ENCODE data around the gene FXR1. TPM values are rescaled to one million over a fixed set of nuclear protein-coding genes. Genes with fewer than 3 reads are reported as not detected.

The FXR1 gene
- total RNA-seq, 4 donors from 2014 or later: 547 to 578 (median 571) TPM

DNA sequence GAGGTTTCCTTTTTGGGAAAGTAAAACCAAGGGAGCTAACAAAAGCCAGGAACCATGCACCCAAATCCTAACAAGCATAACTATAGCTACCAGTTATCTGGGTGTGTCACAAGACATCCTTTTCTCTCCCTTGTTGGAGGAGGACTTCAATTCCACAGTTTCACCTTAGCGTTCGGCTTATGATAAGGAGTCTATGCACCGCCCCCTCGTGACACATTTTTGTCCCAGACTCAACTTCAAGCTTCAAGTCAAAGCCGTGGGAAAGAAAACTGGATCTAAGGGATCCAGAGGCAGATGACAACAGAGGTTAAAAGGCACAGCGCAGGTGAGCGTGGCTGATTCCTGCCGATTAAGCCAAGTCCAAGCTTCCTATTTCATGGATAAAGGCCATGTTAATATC is 13.9 kb upstream of the FXR1 start:
- intact Hi-C loops (cut with DNase I; ENCODE audit: low total_unique reads): no loop called here
- H3K4me3 ChIP-seq: no peak overlapping the region
- H3K4me1 ChIP-seq: no peaks in the 10 kb centered on the region
- H3K9me3 ChIP-seq: no peaks in the 10 kb centered on the region
- no peak for TF ChIP-seq POLR2A (IDR thresholded peaks at IDR 0.05)
- TF ChIP-seq, protein P1, sequence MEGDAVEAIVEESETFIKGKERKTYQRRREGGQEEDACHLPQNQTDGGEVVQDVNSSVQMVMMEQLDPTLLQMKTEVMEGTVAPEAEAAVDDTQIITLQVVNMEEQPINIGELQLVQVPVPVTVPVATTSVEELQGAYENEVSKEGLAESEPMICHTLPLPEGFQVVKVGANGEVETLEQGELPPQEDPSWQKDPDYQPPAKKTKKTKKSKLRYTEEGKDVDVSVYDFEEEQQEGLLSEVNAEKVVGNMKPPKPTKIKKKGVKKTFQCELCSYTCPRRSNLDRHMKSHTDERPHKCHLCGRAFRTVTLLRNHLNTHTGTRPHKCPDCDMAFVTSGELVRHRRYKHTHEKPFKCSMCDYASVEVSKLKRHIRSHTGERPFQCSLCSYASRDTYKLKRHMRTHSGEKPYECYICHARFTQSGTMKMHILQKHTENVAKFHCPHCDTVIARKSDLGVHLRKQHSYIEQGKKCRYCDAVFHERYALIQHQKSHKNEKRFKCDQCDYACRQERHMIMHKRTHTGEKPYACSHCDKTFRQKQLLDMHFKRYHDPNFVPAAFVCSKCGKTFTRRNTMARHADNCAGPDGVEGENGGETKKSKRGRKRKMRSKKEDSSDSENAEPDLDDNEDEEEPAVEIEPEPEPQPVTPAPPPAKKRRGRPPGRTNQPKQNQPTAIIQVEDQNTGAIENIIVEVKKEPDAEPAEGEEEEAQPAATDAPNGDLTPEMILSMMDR (IDR thresholded peaks at IDR 0.05 in 4 of 5, conservative IDR thresholded peaks at IDR 0.05 in 1 of 5): no peak
- no peaks in the 10 kb centered on the region for H3K36me3 ChIP-seq
- H3K27me3 ChIP-seq: no peaks in the 10 kb centered on the region
- ATAC-seq: no peak
- in situ Hi-C loops (cut with MboI; ENCODE audit: low sequenced_read_pairs in 4 of 4): no loop called here
- H3K27ac ChIP-seq: no peak overlapping the region
- DNase-seq: no peak

- Histone ChIP-seq H3K4me1 (peaks cover 13 to 15% of the 10 kb centered on the region in 2 donors), H3K27ac (no peak overlapping the region), H3K9me3 (no peaks in the 10 kb centered on the region), H3K36me3 (no peaks in the 10 kb centered on the region), H3K4me3 (no peak overlapping the region), H3K27me3 (no peaks in the 10 kb centered on the region)
- DNase-seq (no peak), ATAC-seq (no peak)
- intact Hi-C loops (cut with DNase I; ENCODE audit: low total_unique reads): loop anchor here (5.0 to 10.0 kb wide), 2 partner anchors 102 to 265 kb away; no protein-coding TSS in a partner anchor
- in situ Hi-C loops (cut with MboI; ENCODE audit: low sequenced_read_pairs in 4 of 4): no loop called here
- no peak for TF ChIP-seq POLR2A (IDR thresholded peaks at IDR 0.05)
- TF ChIP-seq, protein P1 (IDR thresholded peaks at IDR 0.05 in 4 of 5, conservative IDR thresholded peaks at IDR 0.05 in 1 of 5): no peak
Observed at GRCh38 chr3:180909369-180910127, 2.9 kb upstream of the FXR1 start.

DNA sequence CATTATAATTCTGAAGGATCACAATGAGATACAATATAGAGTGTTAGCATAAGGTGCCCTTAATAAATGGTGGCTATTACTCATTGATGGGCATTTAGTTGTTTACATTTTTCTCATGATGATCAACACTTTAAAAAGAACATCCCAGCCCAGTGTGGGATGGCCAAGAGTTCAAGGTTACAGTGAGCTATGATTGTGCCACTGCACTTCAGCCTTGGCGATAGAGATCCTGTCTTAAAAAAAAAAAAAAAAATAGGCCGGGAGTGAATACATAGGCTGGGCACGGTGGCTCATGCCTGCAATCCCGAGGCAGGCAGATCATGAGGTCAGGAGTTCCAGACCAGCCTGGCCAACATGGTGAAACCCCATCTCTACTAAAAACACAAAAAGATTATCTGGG is 1.6 kb upstream of the FXR1 start:
- Histone ChIP-seq H3K36me3 (no peaks in the 10 kb centered on the region), H3K4me3 (no peak overlapping the region), H3K4me1 (peaks cover 26 to 28% of the 10 kb centered on the region in 2 donors), H3K9me3 (no peaks in the 10 kb centered on the region), H3K27ac (peak overlapping the region in 1 of 4 donors; percentile 93), H3K27me3 (no peaks in the 10 kb centered on the region)
- intact Hi-C loops (cut with DNase I; ENCODE audit: low total_unique reads): loop anchor here (5.0 to 10.0 kb wide), 2 partner anchors 104 to 264 kb away; no protein-coding TSS in a partner anchor
- DNase-seq: no peak
- no peak for ATAC-seq
- TF ChIP-seq POLR2A (IDR thresholded peaks at IDR 0.05): no peak
- TF ChIP-seq, protein P1 (IDR thresholded peaks at IDR 0.05 in 4 of 5, conservative IDR thresholded peaks at IDR 0.05 in 1 of 5): no peak
- in situ Hi-C loops (cut with MboI; ENCODE audit: low sequenced_read_pairs in 4 of 4): no loop called here

GRCh38 chr3:180911876-180912303 is 580 bp upstream of the FXR1 start:
- intact Hi-C loops (cut with DNase I; ENCODE audit: low total_unique reads): loop anchor here (1.0 to 10.0 kb wide), 4 partner anchors 42 to 263 kb away; partner anchors contain the start of gene DNAJC19

More at GRCh38 chr3:180911876-180912303, 580 bp upstream of the FXR1 start:
- Histone ChIP-seq H3K4me3 (peak overlapping the region; percentile 64 to 94 (median 80)), H3K36me3 (no peaks in the 10 kb centered on the region), H3K9me3 (no peaks in the 10 kb centered on the region), H3K4me1 (peaks cover 36 to 37% of the 10 kb centered on the region in 2 donors), H3K27ac (peak overlapping the region; percentile 87 to 94 (median 90)), H3K27me3 (no peaks in the 10 kb centered on the region)
- ATAC-seq: no peak
- DNase-seq: no peak
- in situ Hi-C loops (cut with MboI; ENCODE audit: low sequenced_read_pairs in 4 of 4): no loop called here
- no peak for TF ChIP-seq POLR2A (IDR thresholded peaks at IDR 0.05)
- TF ChIP-seq, protein P1 (IDR thresholded peaks at IDR 0.05 in 4 of 5, conservative IDR thresholded peaks at IDR 0.05 in 1 of 5): no peak

Data from gastrocnemius medialis (tissue), 4 donors.